ENCODE results near the gene ADNP2. TPM values are rescaled to one million over a fixed set of nuclear protein-coding genes. Genes with fewer than 3 reads are reported as not detected.

The ADNP2 gene
- total and polyA plus RNA-seq, 12 donors, result 4.6 to 12.4 (median 10.8) TPM

GRCh38 chr18:80157708-80158343 lies 48.8 kb downstream of the ADNP2 start:
- intact Hi-C loops (cut with DNase I), result loop anchor here in 1 of 10 donors (10.0 kb wide), 1 partner anchor 783 kb away; no protein-coding TSS in a partner anchor
- TF ChIP-seq CTCF (IDR thresholded peaks at IDR 0.05), result peak; percentile 94 to 99 (median 98)
- no peak overlapping the region for H3K4me3 ChIP-seq
- H3K9me3 ChIP-seq, result no peaks in the 10 kb centered on the region
- H3K27me3 ChIP-seq, result peaks cover 0 to 12% (median 0%) of the 10 kb centered on the region in 7 donors
- H3K4me1 ChIP-seq, result peaks cover 0 to 14% (median 0%) of the 10 kb centered on the region in 9 donors
- no peaks in the 10 kb centered on the region for H3K36me3 ChIP-seq
- ATAC-seq, result peak in 6 of 8 donors; percentile 54 to 70 (median 65)
- WGBS, 2 donors, result 40 to 49% methylated on average over 8 of the region's 8 CpGs
- H3K27ac ChIP-seq, result no peak overlapping the region
- DNase-seq, result peak; percentile 69 to 73

GRCh38 chr18:80158365-80158764 lies 49.3 kb downstream of the ADNP2 start:
- H3K9me3 ChIP-seq, result no peaks in the 10 kb centered on the region
- peaks cover 0 to 12% (median 0%) of the 10 kb centered on the region in 7 donors for H3K27me3 ChIP-seq
- no peak overlapping the region for H3K4me3 ChIP-seq
- intact Hi-C loops (cut with DNase I), result loop anchor here in 1 of 10 donors (10.0 kb wide), 1 partner anchor 784 kb away; no protein-coding TSS in a partner anchor
- ATAC-seq (no peak), DNase-seq (no peak)
- WGBS, 2 donors, result 75 to 85% methylated on average over 5 of the region's 5 CpGs
- no peak overlapping the region for H3K27ac ChIP-seq
- H3K4me1 ChIP-seq, result peaks cover 0 to 14% (median 0%) of the 10 kb centered on the region in 9 donors
- TF ChIP-seq CTCF (IDR thresholded peaks at IDR 0.05), result no peak
- H3K36me3 ChIP-seq, result no peaks in the 10 kb centered on the region

GRCh38 chr18:80159713-80160636 lies 50.9 kb downstream of the ADNP2 start:
- Histone ChIP-seq H3K4me1 (peaks cover 0 to 14% (median 0%) of the 10 kb centered on the region in 9 donors), H3K9me3 (peaks cover 0 to 11% (median 4%) of the 10 kb centered on the region in 11 donors), H3K27ac (no peak overlapping the region), H3K36me3 (no peaks in the 10 kb centered on the region), H3K27me3 (peaks cover 0 to 12% (median 0%) of the 10 kb centered on the region in 7 donors), H3K4me3 (peak overlapping the region in 7 of 10 donors; percentile 12 to 41 (median 34))
- intact Hi-C loops (cut with DNase I), result loop anchor here in 1 of 10 donors (10.0 kb wide), 1 partner anchor 785 kb away; no protein-coding TSS in a partner anchor
- TF ChIP-seq CTCF (IDR thresholded peaks at IDR 0.05), result peak; percentile 28 to 75 (median 59)
- peak in 1 of 2 donors; percentile 43 for DNase-seq
- 35 to 43% methylated on average over 101 to 109 of the region's 109 CpGs for WGBS, 2 donors
- ATAC-seq, result peak; percentile 39 to 78 (median 62)

- no peak for TF ChIP-seq CTCF (IDR thresholded peaks at IDR 0.05)
- no peak for ATAC-seq
- peaks cover 0 to 14% (median 0%) of the 10 kb centered on the region in 9 donors for H3K4me1 ChIP-seq
- H3K9me3 ChIP-seq, result peaks cover 0 to 25% (median 6%) of the 10 kb centered on the region in 11 donors
- peaks cover 0 to 12% (median 0%) of the 10 kb centered on the region in 7 donors for H3K27me3 ChIP-seq
- intact Hi-C loops (cut with DNase I), result no loop called here
- H3K4me3 ChIP-seq, result no peak overlapping the region
- 86% methylated on average over 7 of the region's 7 CpGs for WGBS, 2 donors
- H3K36me3 ChIP-seq, result no peaks in the 10 kb centered on the region
- DNase-seq, result no peak
- H3K27ac ChIP-seq, result no peak overlapping the region
These were observed 52.8 kb downstream of the ADNP2 start for GRCh38 chr18:80161781-80162417.

Measured in heart right ventricle (tissue), 16 donors.